Pancreas (tissue), 10 donors: ENCODE measurements around the gene RHNO1. TPM values are rescaled to one million over a fixed set of nuclear protein-coding genes. Genes with fewer than 3 reads are reported as not detected.

Experiments
- ATAC-seq, 4 donors: fragments of 200-7000 bp; cut with Tn5 transposase; one replicate each; pipeline versions ENCODE4 v1.8.0 to v1.9.1; 2020; ENCODE audit warnings: mild to moderate bottlenecking in 4 of 4, moderate library complexity in 4 of 4
- DNase-seq, 6 donors: peaks; one replicate each; pipeline ENCODE4 v3.0.0-alpha.2; 2020
- FAIRE-seq: peaks from 2 replicates; lab custom pipeline; 2012; peaks lifted over from hg19 to GRCh38; lab: Jason Lieb, UNC
- H3K27ac ChIP-seq, 4 donors: fragments of 200-600 bp; sonication (generic); 1 replicate in 3 of 4; 2 replicates in 1 of 4; pipeline versions ENCODE4 v1.5.0 to v1.8.0; 2020
- H3K27me3 ChIP-seq, 4 donors: fragments of 200-600 bp; one replicate each; pipeline ENCODE4 v1.8.0; 2021
- H3K36me3 ChIP-seq, 3 donors: fragments of 200-600 bp; sonication (generic) in 1 of 3; one replicate each; pipeline versions ENCODE4 v1.5.0 to v1.8.0; 2020 to 2021
- H3K4me1 ChIP-seq, 3 donors: fragments of 200-600 bp; one replicate each; pipeline ENCODE4 v1.8.0; 2021
- H3K4me3 ChIP-seq, 4 donors: fragments of 200-600 bp; sonication (generic) in 2 of 4; one replicate each; pipeline versions ENCODE4 v1.5.0 to v1.8.0; 2020 to 2021
- H3K9me3 ChIP-seq, 4 donors: fragments of 200-600 bp; one replicate each; pipeline ENCODE4 v1.8.0; 2021
- WGBS, 2 donors: extraction: QIAGEN DNeasy Blood & Tissue Kit; methylation state at CpG; one replicate each; pipeline ENCODE4 v1.1.7; 2013; 5-methylcytosine and 5-hydroxymethylcytosine counted together
- intact Hi-C, 3 donors: fragments of 100-400 bp; cut with DNase I; formaldehyde crosslinking; loops; one replicate each; pipeline versions ENCODE4 v1.11.1 to v1.14.2; 2022
- polyA plus RNA-seq, 2 donors: library from polyadenylated mRNA; stranded (reverse); fragments of 200-250 nt; gene quantifications; one replicate each; pipeline ENCODE4 v1.2.3, GENCODE V29; 2013
- total RNA-seq, 6 donors: library from RNA; stranded (reverse); fragmentation: NEBNext Ultra II Directional in 4 of 6; extraction: Animal tissue kit (Norgen Biotek cat#: 25700) in 4 of 6; gene quantifications; one replicate each; pipeline versions ENCODE4 v1.2.1 to v1.2.4, GENCODE V29; 2021 to 2023
- TF ChIP-seq, protein P1 (sequence below), 4 donors: fragments of 200-600 bp; sonication (generic) in 3 of 4; IDR thresholded peaks; one replicate each; pipeline versions ENCODE4 v1.5.0 to v1.8.0; 2021; ENCODE audit warnings: antibody characterized with exemption in 4 of 4
- donor health status: healthy with polysubstance abuse.
- donor health status: DM: no; HTN: no; CAD: no; lungs with moderate emphysema.
- donor health status: DM: no; HTN: no; CAD: no.
- donor health status: control.
- donor health status: control.
- donor health status: Bipolar disorder and iron deficiency.
- donor health status: DM: yes; HTN: yes; CAD: no.
- donor health status: DM: no; HTN: no; CAD: no.
- donor health status: DM: no; HTN: no; CAD: no.
- donor health status: DM: yes; HTN: yes; CAD: no.

Gene RHNO1
- total and polyA plus RNA-seq, 8 donors: 5.7 to 12.6 (median 8.0) TPM

DNA sequence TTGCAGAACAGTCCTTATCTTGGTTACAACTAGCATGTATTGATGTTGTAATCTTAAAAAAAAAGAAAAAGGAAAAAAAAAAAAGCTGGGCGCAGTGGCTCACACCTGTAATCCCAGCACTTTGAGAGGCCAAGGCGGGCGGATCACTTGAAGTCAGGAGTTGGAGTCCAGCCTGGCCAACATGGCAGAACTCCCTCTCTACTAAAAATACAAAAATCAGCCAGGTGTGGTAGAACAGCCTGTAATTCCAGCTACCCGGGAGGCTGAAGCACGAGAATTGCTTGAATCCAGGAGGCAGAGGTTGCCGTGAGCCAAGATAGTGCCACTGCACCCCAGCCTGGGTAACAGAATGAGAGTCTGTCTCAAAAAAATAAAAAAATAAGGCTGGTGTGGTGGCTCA, 56.6 kb downstream of the RHNO1 start:
- Histone ChIP-seq H3K4me3 (no peak overlapping the region), H3K36me3 (peaks cover 8 to 29% (median 12%) of the 10 kb centered on the region in 3 donors), H3K4me1 (no peaks in the 10 kb centered on the region), H3K27ac (no peak overlapping the region), H3K9me3 (no peaks in the 10 kb centered on the region), H3K27me3 (no peaks in the 10 kb centered on the region)
- intact Hi-C loops: no loop called here
- TF ChIP-seq, protein P1, sequence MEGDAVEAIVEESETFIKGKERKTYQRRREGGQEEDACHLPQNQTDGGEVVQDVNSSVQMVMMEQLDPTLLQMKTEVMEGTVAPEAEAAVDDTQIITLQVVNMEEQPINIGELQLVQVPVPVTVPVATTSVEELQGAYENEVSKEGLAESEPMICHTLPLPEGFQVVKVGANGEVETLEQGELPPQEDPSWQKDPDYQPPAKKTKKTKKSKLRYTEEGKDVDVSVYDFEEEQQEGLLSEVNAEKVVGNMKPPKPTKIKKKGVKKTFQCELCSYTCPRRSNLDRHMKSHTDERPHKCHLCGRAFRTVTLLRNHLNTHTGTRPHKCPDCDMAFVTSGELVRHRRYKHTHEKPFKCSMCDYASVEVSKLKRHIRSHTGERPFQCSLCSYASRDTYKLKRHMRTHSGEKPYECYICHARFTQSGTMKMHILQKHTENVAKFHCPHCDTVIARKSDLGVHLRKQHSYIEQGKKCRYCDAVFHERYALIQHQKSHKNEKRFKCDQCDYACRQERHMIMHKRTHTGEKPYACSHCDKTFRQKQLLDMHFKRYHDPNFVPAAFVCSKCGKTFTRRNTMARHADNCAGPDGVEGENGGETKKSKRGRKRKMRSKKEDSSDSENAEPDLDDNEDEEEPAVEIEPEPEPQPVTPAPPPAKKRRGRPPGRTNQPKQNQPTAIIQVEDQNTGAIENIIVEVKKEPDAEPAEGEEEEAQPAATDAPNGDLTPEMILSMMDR (IDR thresholded peaks at IDR 0.05): no peak
- ATAC-seq: no peak
- WGBS, 2 donors: 94 to 97% methylated on average over 6 of the region's 6 CpGs
- DNase-seq: no peak
- no peak for FAIRE-seq

DNA sequence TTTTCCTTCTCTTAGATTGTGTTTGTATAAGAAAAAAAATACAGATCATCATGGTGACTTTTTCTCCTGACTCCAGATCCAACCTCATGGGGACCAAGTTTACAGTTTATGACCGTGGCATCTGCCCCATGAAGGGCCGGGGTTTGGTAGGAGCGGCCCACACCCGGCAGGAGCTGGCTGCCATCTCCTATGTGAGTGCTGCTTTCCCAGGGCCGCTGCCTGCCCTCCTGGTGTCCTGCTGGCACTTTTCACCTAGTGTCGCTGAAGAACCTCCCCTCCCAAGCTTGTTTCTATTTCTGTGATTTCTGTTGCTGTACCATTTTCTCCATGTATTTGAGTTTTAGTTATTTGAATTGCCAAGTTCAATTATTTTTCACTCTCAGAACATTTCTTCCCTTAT, 57.3 kb downstream of the RHNO1 start:
- Histone ChIP-seq H3K36me3 (peaks cover 8 to 29% (median 12%) of the 10 kb centered on the region in 3 donors), H3K4me3 (no peak overlapping the region), H3K27me3 (no peaks in the 10 kb centered on the region), H3K4me1 (no peaks in the 10 kb centered on the region), H3K9me3 (no peaks in the 10 kb centered on the region), H3K27ac (no peak overlapping the region)
- 93 to 95% methylated on average over 6 of the region's 6 CpGs for WGBS, 2 donors
- FAIRE-seq (no peak), ATAC-seq (no peak), DNase-seq (no peak)
- TF ChIP-seq, protein P1 (IDR thresholded peaks at IDR 0.05): no peak
- intact Hi-C loops: no loop called here

DNA sequence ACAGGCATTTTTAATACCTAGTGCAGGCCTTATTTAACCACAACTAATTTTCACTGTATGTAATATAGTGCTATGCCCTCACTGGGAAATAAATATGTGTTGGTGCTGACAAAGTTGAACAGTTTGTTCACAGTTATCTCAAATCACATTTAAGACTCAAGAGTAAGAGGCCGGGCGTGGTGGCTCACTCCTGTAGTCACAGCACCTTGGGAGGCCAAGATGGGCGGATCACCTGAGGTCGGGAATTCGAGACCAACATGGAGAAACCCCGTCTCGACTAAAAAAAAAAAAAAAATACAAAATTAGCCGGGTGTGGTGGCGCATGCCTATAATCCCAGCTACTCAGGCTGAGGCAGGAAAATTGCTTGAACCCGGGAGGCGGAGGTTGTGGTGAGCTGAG, 59.3 kb downstream of the RHNO1 start:
- Histone ChIP-seq H3K4me3 (no peak overlapping the region), H3K9me3 (no peaks in the 10 kb centered on the region), H3K36me3 (peaks cover 2 to 24% (median 12%) of the 10 kb centered on the region in 3 donors), H3K4me1 (no peaks in the 10 kb centered on the region), H3K27ac (no peak overlapping the region), H3K27me3 (no peaks in the 10 kb centered on the region)
- FAIRE-seq: no peak
- no peak for ATAC-seq
- WGBS, 2 donors: 90 to 93% methylated on average over 11 of the region's 11 CpGs
- TF ChIP-seq, protein P1 (IDR thresholded peaks at IDR 0.05): no peak
- intact Hi-C loops: no loop called here
- DNase-seq: no peak

DNA sequence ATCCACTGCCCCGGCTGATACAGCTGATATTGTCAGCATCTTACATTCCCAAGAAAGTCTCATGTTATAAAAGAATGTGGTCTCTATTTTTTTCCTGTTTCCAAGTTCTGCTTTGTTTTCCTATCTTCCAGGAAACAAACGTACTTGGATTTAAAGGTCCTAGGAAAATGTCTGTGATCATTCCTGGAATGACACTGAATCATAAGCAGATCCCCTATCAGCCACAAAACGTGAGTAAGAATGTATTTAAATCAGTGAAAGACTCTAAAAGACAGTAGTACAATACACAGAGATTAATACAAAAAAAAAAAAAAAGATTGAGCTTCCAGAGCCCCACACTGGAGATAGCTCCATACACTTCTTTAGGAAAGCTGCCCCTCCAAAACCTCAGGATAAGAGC, 60.5 kb downstream of the RHNO1 start:
- no peak for FAIRE-seq
- Histone ChIP-seq H3K4me3 (no peak overlapping the region), H3K27me3 (no peaks in the 10 kb centered on the region), H3K4me1 (no peaks in the 10 kb centered on the region), H3K9me3 (no peaks in the 10 kb centered on the region), H3K27ac (no peak overlapping the region), H3K36me3 (peaks cover 0 to 23% (median 12%) of the 10 kb centered on the region in 3 donors)
- intact Hi-C loops: no loop called here
- DNase-seq: no peak
- TF ChIP-seq, protein P1 (IDR thresholded peaks at IDR 0.05): no peak
- 78 to 81% methylated on average over 3 of the region's 3 CpGs for WGBS, 2 donors
- ATAC-seq: no peak

Other genes starting within 250 kb of the RHNO1 start
- gene FKBP4, start 82.3 kb upstream of the RHNO1 start, total RNA-seq: 10 to 100 TPM; 45.5 to 72.8 (median 51.0) TPM
- 10 to 100 TPM; 24.2 to 31.4 TPM for gene FKBP4, start 82.3 kb upstream of the RHNO1 start, polyA plus RNA-seq
- 10 to 100 TPM; 17.0 to 30.1 (median 20.5) TPM for gene ITFG2, start 64.6 kb upstream of the RHNO1 start, total RNA-seq
- gene ITFG2, start 64.6 kb upstream of the RHNO1 start, polyA plus RNA-seq: 10 to 100 TPM; 42.2 to 51.6 TPM
- under 1 TPM; 0.13 to 0.83 (median 0.33) TPM for gene NRIP2, start 42.2 kb upstream of the RHNO1 start, total RNA-seq
- gene NRIP2, start 42.2 kb upstream of the RHNO1 start, polyA plus RNA-seq: 1 to 10 TPM in 1 of 2 donors, under 1 TPM in 1; 0.68 to 1.2 TPM
- gene TEX52, start 20.2 kb upstream of the RHNO1 start, total RNA-seq: under 1 TPM in 1 of 6 donors, not detected in 5; 0.19 TPM
- gene TEX52, start 20.2 kb upstream of the RHNO1 start, polyA plus RNA-seq: not detected
- 1 to 10 TPM in 1 of 6 donors, under 1 TPM in 4, not detected in 1; 0.12 to 1.5 (median 0.60) TPM for gene FOXM1, start within 50 bp of the RHNO1 start, total RNA-seq
- gene FOXM1, start within 50 bp of the RHNO1 start, polyA plus RNA-seq: under 1 TPM; 0.19 to 0.65 TPM
- 1 to 10 TPM; 4.1 to 9.0 (median 5.7) TPM for gene TULP3, start 13.7 kb downstream of the RHNO1 start, total RNA-seq
- gene TULP3, start 13.7 kb downstream of the RHNO1 start, polyA plus RNA-seq: 1 to 10 TPM; 6.3 to 8.9 TPM
- 10 to 100 TPM; 22.6 to 43.8 (median 31.0) TPM for gene TEAD4, start 82.2 kb downstream of the RHNO1 start, total RNA-seq
- 10 to 100 TPM; 17.4 to 30.3 TPM for gene TEAD4, start 82.2 kb downstream of the RHNO1 start, polyA plus RNA-seq
- gene TSPAN9, start 200.2 kb downstream of the RHNO1 start, total RNA-seq: 10 to 100 TPM in 3 of 6 donors, 1 to 10 TPM in 3; 7.8 to 19.5 (median 10.4) TPM
- gene TSPAN9, start 200.2 kb downstream of the RHNO1 start, polyA plus RNA-seq: 10 to 100 TPM; 15.0 to 15.5 TPM